RWPE2 (cell line): ENCODE results near the gene RFC4.
"Not testable (repeated sequence)": the region's sequence is repeated elsewhere in the genome, so short reads cannot be mapped to it uniquely, and the experiment has no call there.

Experiments
- ATAC-seq: fragments of 200-7000 bp; cut with Tn5 transposase; 3 replicates; pipeline ENCODE4 v1.9.1; 2021; ENCODE audit warnings: low read depth
- DNase-seq: peaks from one replicate; pipeline ENCODE4 v3.0.0-alpha.2; 2020; ENCODE audit warnings: low spot score
- H3K27ac ChIP-seq: fragments of 450-650 bp; 2 replicates; pipeline ENCODE4 v1.5.1; 2017; ENCODE audit warnings: mild to moderate bottlenecking; ENCODE audit not compliant: poor library complexity, severe bottlenecking
- H3K27me3 ChIP-seq: fragments of 250-450 bp; sonication (Bioruptor Pico); 2 replicates; pipeline ENCODE4 v1.5.1; 2021; ENCODE audit warnings: mild to moderate bottlenecking, moderate library complexity; ENCODE audit not compliant: insufficient read depth, poor library complexity, severe bottlenecking
- H3K36me3 ChIP-seq: fragments of 250-450 bp; sonication (Bioruptor Pico); 2 replicates; pipeline ENCODE4 v1.5.1; 2020; ENCODE audit warnings: low read depth, mild to moderate bottlenecking, moderate library complexity
- H3K4me1 ChIP-seq: fragments of 250-450 bp; sonication (Bioruptor Pico); 2 replicates; pipeline ENCODE4 v1.5.1; 2021; ENCODE audit warnings: mild to moderate bottlenecking, moderate library complexity; ENCODE audit not compliant: insufficient read depth, poor library complexity, severe bottlenecking
- H3K4me3 ChIP-seq: fragments of 250-450 bp; sonication (Bioruptor Pico); 2 replicates; pipeline ENCODE4 v1.5.1; 2021; ENCODE audit warnings: mild to moderate bottlenecking, moderate library complexity; ENCODE audit not compliant: severe bottlenecking
- H3K9me3 ChIP-seq: fragments of 250-450 bp; sonication (Bioruptor Pico); 2 replicates; pipeline ENCODE4 v1.5.1; 2021; ENCODE audit warnings: mild to moderate bottlenecking, moderate library complexity; ENCODE audit not compliant: severe bottlenecking
- TF ChIP-seq, protein P1 (sequence below): fragments of 450-650 bp; IDR thresholded peaks from one replicate; pipeline ENCODE4 v1.5.1; 2017; ENCODE audit warnings: mild to moderate bottlenecking, moderate library complexity; ENCODE audit not compliant: poor library complexity, severe bottlenecking

The RFC4 gene, protein sequence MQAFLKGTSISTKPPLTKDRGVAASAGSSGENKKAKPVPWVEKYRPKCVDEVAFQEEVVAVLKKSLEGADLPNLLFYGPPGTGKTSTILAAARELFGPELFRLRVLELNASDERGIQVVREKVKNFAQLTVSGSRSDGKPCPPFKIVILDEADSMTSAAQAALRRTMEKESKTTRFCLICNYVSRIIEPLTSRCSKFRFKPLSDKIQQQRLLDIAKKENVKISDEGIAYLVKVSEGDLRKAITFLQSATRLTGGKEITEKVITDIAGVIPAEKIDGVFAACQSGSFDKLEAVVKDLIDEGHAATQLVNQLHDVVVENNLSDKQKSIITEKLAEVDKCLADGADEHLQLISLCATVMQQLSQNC

DNA sequence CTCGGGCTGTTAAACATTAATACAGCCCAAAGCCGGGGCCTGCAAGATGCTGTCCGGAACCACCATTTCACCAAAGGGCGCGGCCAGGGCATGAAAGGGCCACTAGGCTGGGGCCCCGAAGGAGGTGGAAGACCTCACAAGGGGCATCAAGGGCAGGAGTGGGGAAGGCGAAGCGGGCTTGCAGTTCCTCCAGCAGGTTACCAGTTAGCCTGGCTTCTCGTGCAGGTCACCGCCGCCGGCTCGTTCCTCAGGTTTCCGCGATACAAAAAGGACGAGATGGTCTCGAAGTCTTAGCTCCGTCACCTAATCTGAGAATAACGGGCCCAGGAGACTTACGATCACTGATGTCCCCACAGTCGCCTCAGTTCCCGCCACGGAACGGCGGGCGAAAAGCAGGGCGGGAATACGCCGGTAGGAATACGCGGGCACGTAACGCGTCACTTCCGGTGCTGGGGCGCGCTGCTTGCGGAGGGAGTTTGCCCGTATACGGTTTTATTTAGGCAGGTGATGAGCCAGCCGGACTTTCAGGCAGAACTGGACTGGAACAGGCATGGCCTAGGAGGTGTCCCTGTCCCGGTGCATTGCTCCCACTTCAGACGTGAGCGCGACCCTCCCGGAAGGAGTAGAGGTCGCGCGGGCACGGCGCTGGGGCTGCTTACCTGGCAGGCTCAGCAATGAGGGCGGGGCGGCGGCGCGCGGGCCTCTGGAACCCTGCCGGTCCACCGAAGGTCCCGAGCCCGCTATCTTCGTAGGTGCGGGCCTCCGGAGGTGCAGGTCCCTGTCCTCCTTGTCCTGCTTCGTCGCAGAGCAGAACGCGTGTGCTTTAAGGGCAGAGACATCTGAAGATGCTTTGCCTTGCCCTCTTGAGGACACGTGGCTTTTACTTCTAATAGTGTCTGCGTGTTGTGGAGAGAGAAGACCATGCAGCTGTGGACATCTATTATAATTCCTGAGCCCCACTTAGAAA, at the start of gene RFC4:
Gene RFC4, minus strand, starts transcription at position 394 of the 967 bp plus-strand sequence. CDS start 1,769 bp downstream, outside the sequence.
- Histone ChIP-seq H3K9me3 (no peaks in the 10 kb centered on the region), H3K36me3 (peaks cover 39% of the 10 kb centered on the region), H3K4me1 (peaks cover 8% of the 10 kb centered on the region), H3K27me3 (no peaks in the 10 kb centered on the region), H3K27ac (peak within 1 kb of the TSS; percentile 65), H3K4me3 (peak within 1 kb of the TSS; percentile 51)
- TF ChIP-seq, protein P1, sequence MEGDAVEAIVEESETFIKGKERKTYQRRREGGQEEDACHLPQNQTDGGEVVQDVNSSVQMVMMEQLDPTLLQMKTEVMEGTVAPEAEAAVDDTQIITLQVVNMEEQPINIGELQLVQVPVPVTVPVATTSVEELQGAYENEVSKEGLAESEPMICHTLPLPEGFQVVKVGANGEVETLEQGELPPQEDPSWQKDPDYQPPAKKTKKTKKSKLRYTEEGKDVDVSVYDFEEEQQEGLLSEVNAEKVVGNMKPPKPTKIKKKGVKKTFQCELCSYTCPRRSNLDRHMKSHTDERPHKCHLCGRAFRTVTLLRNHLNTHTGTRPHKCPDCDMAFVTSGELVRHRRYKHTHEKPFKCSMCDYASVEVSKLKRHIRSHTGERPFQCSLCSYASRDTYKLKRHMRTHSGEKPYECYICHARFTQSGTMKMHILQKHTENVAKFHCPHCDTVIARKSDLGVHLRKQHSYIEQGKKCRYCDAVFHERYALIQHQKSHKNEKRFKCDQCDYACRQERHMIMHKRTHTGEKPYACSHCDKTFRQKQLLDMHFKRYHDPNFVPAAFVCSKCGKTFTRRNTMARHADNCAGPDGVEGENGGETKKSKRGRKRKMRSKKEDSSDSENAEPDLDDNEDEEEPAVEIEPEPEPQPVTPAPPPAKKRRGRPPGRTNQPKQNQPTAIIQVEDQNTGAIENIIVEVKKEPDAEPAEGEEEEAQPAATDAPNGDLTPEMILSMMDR = no peak
- ATAC-seq = peak; percentile 89
- peak; percentile 82 for DNase-seq

DNA sequence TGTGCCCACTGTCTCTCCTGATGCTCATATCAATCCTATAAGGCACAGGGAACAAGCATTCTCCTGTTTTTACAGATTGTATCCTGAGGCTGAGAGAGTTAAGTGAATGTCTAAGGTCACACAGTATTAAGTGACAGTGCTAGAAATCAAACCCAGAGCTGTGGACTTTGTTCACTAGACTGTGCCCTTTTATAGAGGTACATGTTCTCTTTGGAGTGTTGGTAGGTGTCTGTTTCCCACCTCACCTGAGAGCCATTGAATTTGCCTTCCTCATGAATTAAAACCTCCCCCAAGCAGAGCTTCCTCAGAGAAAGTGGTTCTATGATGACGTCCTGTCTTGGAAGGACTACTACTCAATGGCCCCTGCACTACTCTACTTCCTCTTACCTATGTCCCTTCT, 48.7 kb upstream of the RFC4 start:
- DNase-seq (no peak), ATAC-seq (no peak)
- H3K9me3 ChIP-seq = no peaks in the 10 kb centered on the region
- no peaks in the 10 kb centered on the region for H3K27me3 ChIP-seq
- no peaks in the 10 kb centered on the region for H3K4me1 ChIP-seq
- no peak overlapping the region for H3K4me3 ChIP-seq
- TF ChIP-seq, protein P1 = no peak
- H3K27ac ChIP-seq = no peak overlapping the region
- no peaks in the 10 kb centered on the region for H3K36me3 ChIP-seq

DNA sequence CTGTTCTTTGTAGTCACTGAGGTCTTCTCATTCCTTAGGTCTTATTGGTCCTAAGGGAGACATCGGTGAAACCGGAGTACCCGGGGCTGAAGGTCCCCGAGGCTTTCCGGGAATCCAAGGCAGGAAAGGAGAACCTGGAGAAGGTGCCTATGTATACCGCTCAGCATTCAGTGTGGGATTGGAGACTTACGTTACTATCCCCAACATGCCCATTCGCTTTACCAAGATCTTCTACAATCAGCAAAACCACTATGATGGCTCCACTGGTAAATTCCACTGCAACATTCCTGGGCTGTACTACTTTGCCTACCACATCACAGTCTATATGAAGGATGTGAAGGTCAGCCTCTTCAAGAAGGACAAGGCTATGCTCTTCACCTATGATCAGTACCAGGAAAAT, 47.9 kb upstream of the RFC4 start:
- DNase-seq (no peak), ATAC-seq (no peak)
- H3K27me3 ChIP-seq = no peaks in the 10 kb centered on the region
- H3K9me3 ChIP-seq = no peaks in the 10 kb centered on the region
- no peak overlapping the region for H3K27ac ChIP-seq
- TF ChIP-seq, protein P1 = no peak
- H3K4me3 ChIP-seq = no peak overlapping the region
- H3K36me3 ChIP-seq = no peaks in the 10 kb centered on the region
- no peaks in the 10 kb centered on the region for H3K4me1 ChIP-seq

DNA sequence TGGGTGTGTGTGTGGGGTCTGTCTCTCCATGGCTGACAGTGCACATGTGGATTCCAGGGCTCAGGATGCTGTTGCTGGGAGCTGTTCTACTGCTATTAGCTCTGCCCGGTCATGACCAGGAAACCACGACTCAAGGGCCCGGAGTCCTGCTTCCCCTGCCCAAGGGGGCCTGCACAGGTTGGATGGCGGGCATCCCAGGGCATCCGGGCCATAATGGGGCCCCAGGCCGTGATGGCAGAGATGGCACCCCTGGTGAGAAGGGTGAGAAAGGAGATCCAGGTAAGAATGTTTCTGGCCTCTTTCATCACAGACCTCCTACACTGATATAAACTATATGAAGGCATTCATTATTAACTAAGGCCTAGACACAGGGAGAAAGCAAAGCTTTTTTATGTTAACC, 46.7 kb upstream of the RFC4 start:
- no peak for DNase-seq
- H3K4me1 ChIP-seq = no peaks in the 10 kb centered on the region
- no peak for ATAC-seq
- H3K4me3 ChIP-seq = no peak overlapping the region
- H3K27me3 ChIP-seq = no peaks in the 10 kb centered on the region
- no peak overlapping the region for H3K27ac ChIP-seq
- no peaks in the 10 kb centered on the region for H3K9me3 ChIP-seq
- H3K36me3 ChIP-seq = no peaks in the 10 kb centered on the region
- TF ChIP-seq, protein P1 = no peak

DNA sequence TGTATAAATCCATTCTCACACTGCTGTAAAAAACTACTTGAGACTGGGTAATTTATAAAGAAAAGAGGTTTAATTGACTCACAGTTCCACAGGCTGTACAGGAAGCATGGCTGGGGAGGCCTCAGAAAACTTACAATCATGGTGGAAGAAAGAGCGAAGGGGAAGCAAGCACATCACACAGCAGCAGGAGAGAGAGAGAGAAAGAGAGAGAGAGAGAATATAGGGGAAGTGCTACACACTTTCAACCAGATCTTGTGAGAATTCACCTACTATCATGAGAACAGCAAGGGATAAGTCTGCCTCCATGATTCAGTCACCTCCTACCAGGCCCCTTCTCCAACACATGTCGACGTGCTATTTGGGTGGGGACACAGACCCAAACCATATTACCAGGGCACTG, 45.6 kb upstream of the RFC4 start:
- H3K36me3 ChIP-seq, ATAC-seq, H3K4me3 ChIP-seq, H3K27ac ChIP-seq, DNase-seq, H3K9me3 ChIP-seq, H3K4me1 ChIP-seq, H3K27me3 ChIP-seq: not testable (repeated sequence)
